Hepatocyte (in vitro differentiated cells): ENCODE results near the gene ASB2.

Source experiments
- CTCF ChIP-seq: fragments of 200-600 bp; sonication (generic); IDR thresholded peaks from 2 replicates; pipeline ENCODE4 v1.5.1; 2016; ENCODE audit warnings: antibody characterized with exemption, mild to moderate bottlenecking; ENCODE audit not compliant: poor library complexity
- EZH2 ChIP-seq: fragments of 200-600 bp; sonication (generic); IDR thresholded peaks from 2 replicates; pipeline ENCODE4 v1.6.1; 2016; ENCODE audit warnings: antibody characterized with exemption, mild to moderate bottlenecking, borderline replicate concordance

- TF ChIP-seq EZH2 (no peak), CTCF (no peak)
These were observed 62.1 kb downstream of the ASB2 start for GRCh38 chr14:93914278-93914677.
